HG02870 (cell line): ENCODE results near the gene FOXO3.

Source experiments
- ATAC-seq: cut with Tn5 transposase; IDR thresholded peaks from one replicate; pipeline ENCODE4 v1.9.1; 2021; ENCODE audit warnings: mild to moderate bottlenecking, moderate library complexity; ENCODE audit not compliant: unreplicated experiment

FOXO3 gene

DNA sequence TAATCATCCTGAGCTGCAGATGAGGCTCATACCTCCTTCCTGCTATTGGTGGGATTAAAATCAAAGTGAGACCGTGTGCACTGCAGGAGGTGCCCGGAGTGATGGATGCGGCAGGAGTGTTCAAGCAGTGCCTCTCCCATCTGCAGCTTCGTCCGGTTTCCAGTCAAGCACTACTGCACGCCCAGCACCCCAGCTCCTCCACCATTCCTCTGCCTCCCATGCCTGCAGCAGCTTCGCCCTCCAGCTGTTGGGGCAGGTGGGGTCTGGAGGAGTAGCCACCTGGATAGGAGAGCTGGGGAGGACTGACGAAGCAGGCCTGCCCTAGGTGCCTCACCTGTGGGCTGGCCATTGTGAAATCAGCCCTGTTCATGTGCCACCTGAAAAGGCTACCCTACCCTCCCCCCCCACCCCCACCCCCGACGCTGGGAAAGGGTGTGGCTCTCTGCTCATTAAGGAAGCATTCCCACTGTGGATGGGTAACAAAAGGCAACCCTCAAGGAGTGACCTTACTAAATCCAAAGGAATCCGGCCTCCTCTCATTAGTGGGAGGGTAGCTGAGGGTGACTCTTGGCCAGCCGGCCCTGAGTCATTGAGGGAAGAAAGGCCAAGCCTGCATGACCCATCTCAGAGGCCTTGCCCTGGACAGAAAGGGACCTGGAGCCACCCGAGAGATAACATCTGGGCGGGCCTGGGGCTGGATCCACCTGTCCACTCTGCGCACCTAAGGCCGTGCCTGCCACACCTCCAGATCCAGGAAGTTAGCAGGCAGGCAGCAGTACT is 171.6 kb downstream of the FOXO3 start:
- ATAC-seq, result no peak

DNA sequence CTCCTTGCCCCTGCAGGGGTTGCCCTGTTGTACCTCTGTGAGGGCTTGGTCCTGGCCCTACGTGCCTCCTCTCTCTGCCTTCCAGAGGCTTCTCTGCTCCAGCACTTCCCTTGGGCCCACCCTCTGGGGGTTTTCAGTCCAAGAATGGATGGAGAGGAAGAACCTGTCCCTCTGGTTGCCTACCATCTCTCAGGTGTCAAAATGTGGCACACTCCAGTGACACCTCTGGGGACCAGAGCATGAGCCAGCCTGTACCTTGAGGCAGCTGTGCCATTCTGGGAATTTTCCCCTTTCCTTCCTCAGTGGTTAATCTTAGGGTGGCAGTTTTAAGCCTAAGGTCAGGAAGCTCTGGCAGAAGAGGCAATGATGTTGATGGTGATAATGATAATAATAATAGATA is 172.3 kb downstream of the FOXO3 start:
- ATAC-seq, result no peak

DNA sequence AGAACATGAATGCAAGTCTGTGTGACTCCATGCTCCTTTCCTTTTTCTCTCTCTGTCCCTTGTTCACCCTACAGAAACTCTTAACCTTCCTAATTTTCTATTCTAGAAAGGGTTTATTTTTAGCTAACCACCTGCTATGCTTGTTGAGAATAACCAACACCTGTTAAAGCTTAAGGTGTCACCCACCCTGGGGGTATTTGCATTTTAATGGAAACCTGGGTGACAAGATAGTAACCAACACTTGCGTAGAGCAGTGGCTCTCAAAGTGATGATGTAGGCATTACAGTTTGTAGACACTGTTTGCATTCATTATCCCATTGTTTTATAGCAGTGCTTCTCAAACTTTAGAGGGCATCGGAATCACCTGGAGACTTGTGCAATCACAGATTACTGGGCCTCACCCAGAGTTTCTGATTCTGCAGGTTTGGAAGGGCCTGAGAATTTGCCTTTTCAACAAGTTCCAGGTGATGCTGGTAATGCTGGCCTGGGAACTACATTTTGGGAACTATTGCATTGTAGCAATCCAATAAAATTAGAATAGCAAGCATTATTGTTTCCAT is 173.1 kb downstream of the FOXO3 start:
- ATAC-seq, result no peak
